GM12878 (cell line): ENCODE data around the gene SCRN1. TPM values are rescaled to one million over a fixed set of nuclear protein-coding genes. Genes with fewer than 3 reads are reported as not detected.

Experiments
- ATAC-seq: fragments of 200-7000 bp; cut with Tn5 transposase; 3 replicates; pipeline ENCODE4 v1.9.1; 2020; ENCODE audit warnings: mild to moderate bottlenecking, moderate library complexity
- BruUV-seq: library from RNA; stranded (reverse); fragments of 400-500 nt; replicated peaks from 2 replicates; lab custom pipeline; 2021; lab: Mats Ljungman, UMichigan
- CTCF ChIA-PET: fragments of 300-600 bp; sonication (Branson Sonifier 250); formaldehyde crosslinking; extraction: SDS; loops from one replicate; lab custom pipeline; 2021; ENCODE audit warnings: inconsistent platforms; lab: Yijun Ruan, JAX
- POLR2A ChIA-PET: fragments of 350-600 bp; formaldehyde crosslinking; extraction: SDS; loops from one replicate; lab custom pipeline; 2021; ENCODE audit warnings: inconsistent platforms; lab: Charles Lee
- RAD21 ChIA-PET: fragments of 300-600 bp; sonication (Branson Sonifier 250); formaldehyde crosslinking; loops from one replicate; lab custom pipeline; 2023; ENCODE audit warnings: antibody characterized with exemption; ENCODE audit not compliant: unreplicated experiment; lab: Charles Lee
- SMC1A ChIA-PET: fragments of 300-600 bp; sonication (Branson Sonifier 250); formaldehyde crosslinking; loops from one replicate; lab custom pipeline; 2023; ENCODE audit not compliant: unreplicated experiment, uncharacterized antibody; lab: Charles Lee
- DNase-seq: peaks from one replicate; pipeline ENCODE4 v3.0.0-alpha.2; 2011; ENCODE audit warnings: low read depth, low spot score
- FAIRE-seq: peaks from 3 replicates; lab custom pipeline; 2011; peaks lifted over from hg19 to GRCh38; lab: Jason Lieb, UNC
- H2AFZ ChIP-seq: 2 replicates; pipeline ENCODE4 v1.6.0; 2011; ENCODE audit warnings: low read depth, low read length, control low read depth; ENCODE audit not compliant: control insufficient read depth
- H3K27ac ChIP-seq: 2 replicates; pipeline ENCODE4 v1.5.1; 2011; ENCODE audit warnings: control low read depth; ENCODE audit not compliant: control insufficient read depth, insufficient read depth
- H3K27me3 ChIP-seq, 2 experiments: replicated peaks in 1 of 2; 2 replicates each; pipeline versions ENCODE4 v1.6.0 to v1.6.1; 2011; ENCODE audit warnings: low read length in 1 of 2; ENCODE audit not compliant: control insufficient read depth in 2 of 2, insufficient read depth in 2 of 2
- H3K36me3 ChIP-seq, 2 experiments: 2 replicates each; pipeline ENCODE4 v1.5.1; 2011; ENCODE audit warnings: low read length in 1 of 2; ENCODE audit not compliant: control insufficient read depth in 2 of 2, insufficient read depth in 2 of 2
- H3K4me1 ChIP-seq: 2 replicates; pipeline ENCODE4 v1.6.1; 2011; ENCODE audit warnings: mild to moderate bottlenecking, low read length, moderate library complexity, mixed read lengths; ENCODE audit not compliant: control insufficient read depth, insufficient read depth
- H3K4me2 ChIP-seq: 2 replicates; pipeline ENCODE4 v1.6.0; 2011; ENCODE audit warnings: control low read depth; ENCODE audit not compliant: control insufficient read depth, insufficient read depth
- H3K4me3 ChIP-seq: fragments of 200-600 bp; sonication (generic); 2 replicates; pipeline ENCODE4 v1.5.1; 2016
- H3K79me2 ChIP-seq: 2 replicates; pipeline ENCODE4 v1.6.0; 2011; ENCODE audit warnings: low read length; ENCODE audit not compliant: control insufficient read depth, insufficient read depth
- H3K9ac ChIP-seq: 2 replicates; pipeline ENCODE4 v1.8.0; 2011; ENCODE audit warnings: low read length, control low read depth, mixed read lengths; ENCODE audit not compliant: control insufficient read depth, insufficient read depth
- H3K9me3 ChIP-seq: replicated peaks from 3 replicates; pipeline ENCODE4 v1.5.1; 2011; ENCODE audit warnings: mild to moderate bottlenecking, low read length; ENCODE audit not compliant: control insufficient read depth, insufficient read depth
- H4K20me1 ChIP-seq: 2 replicates; pipeline ENCODE4 v1.6.0; 2011; ENCODE audit not compliant: control insufficient read depth, insufficient read depth
- MYC ChIP-seq: IDR thresholded peaks from 2 replicates; pipeline ENCODE4 v1.6.1; 2011; ENCODE audit warnings: mild to moderate bottlenecking, low read length, moderate library complexity, inconsistent platforms; ENCODE audit not compliant: insufficient read depth, insufficient replicate concordance, insufficient read length, severe bottlenecking
- NFIC ChIP-seq: IDR thresholded peaks from 2 replicates; pipeline ENCODE4 v1.6.1; 2012; ENCODE audit warnings: low read depth, mild to moderate bottlenecking, inconsistent platforms, low read length, moderate library complexity
- RCOR1 ChIP-seq: conservative IDR thresholded peaks from 2 replicates; pipeline ENCODE4 v1.6.1; 2012; ENCODE audit warnings: low read depth, low read length, improper control_type of control experiment
- STAT3 ChIP-seq: IDR thresholded peaks from 2 replicates; pipeline ENCODE4 v1.6.1; 2011; ENCODE audit warnings: low read depth, low read length, improper control_type of control experiment
- WGBS: methylation state at CpG from one replicate; pipeline ENCODE4 v1.1.6; 2016; ENCODE audit warnings: low lambda C conversion rate; ENCODE audit not compliant: insufficient replicate concordance, insufficient coverage; ENCODE audit errors: missing lambda C conversion rate; 5-methylcytosine and 5-hydroxymethylcytosine counted together
- in situ Hi-C: fragments of 300-500 bp; cut with MboI; formaldehyde crosslinking; loops from 9 replicates; pipeline ENCODE4 v1.14.3; 2018; ENCODE audit warnings: mixed read lengths
- intact Hi-C: fragments of 100-400 bp; cut with micrococcal nuclease; formaldehyde crosslinking; loops from one replicate; pipeline ENCODE4 v1.14.2; 2022; ENCODE audit not compliant: unreplicated experiment
- polyA plus RNA-seq, 11 experiments: library from polyadenylated mRNA; depleted of rRNA in 4 of 11; unstranded in 6 of 11; stranded (reverse) in 5 of 11; fragments of >200 nt; fragmentation: Nextera tagmentation in 4 of 11; fragmentation: Illumina TruSeq in 1 of 11; extraction: Ambion mirVana in 4 of 11; extraction: Trizol in 1 of 11; gene quantifications; 1 replicate in 1 of 11; 2 replicates in 10 of 11; pipeline versions ENCODE4 v1.2.1 to v1.2.3, GENCODE V29; 2011 to 2016; ENCODE audit warnings: inconsistent platforms in 2 of 11, missing spikeins in 2 of 11, low read depth in 1 of 11
- total RNA-seq, 4 experiments: library from RNA; depleted of rRNA in 3 of 4; stranded (reverse); fragments of >200 nt in 3 of 4; fragmentation: Illumina TruSeq in 1 of 4; extraction: Trizol in 1 of 4; gene quantifications; 2 replicates each; pipeline versions ENCODE4 v1.2.1 to v1.2.3, GENCODE V29; 2013 to 2021

SCRN1 gene
- total and polyA plus RNA-seq, 10 of the 15 experiments (the other 5 are each of a cell fraction or from before 2014, with no cell fraction given) = 11.1 to 67.6 (median 41.7) TPM

- no peak overlapping the region for H3K27ac ChIP-seq
- FAIRE-seq (no peak), DNase-seq (no peak), ATAC-seq (peak; percentile 37; the same call in 2 of the 3 replicates)
- ChIA-PET RAD21 (interaction anchor here (1.2 to 1.3 kb wide), 2 partner anchors 9 to 49 kb away, joined by 3 read pairs; no protein-coding TSS in a partner anchor), SMC1A (interaction anchor here (1.0 to 2.2 kb wide), 4 partner anchors 8 to 84 kb away, joined by 3 to 11 read pairs (median 6); no protein-coding TSS in a partner anchor), CTCF (interaction anchor here (1.3 to 4.5 kb wide), 5 partner anchors 9 to 84 kb away, joined by 3 to 18 read pairs (median 8); no protein-coding TSS in a partner anchor), POLR2A (interaction anchor here (0.9 kb wide), 1 partner anchor 49 kb away, joined by 3 read pairs; the partner anchor contains the start of gene FKBP14)
- peaks cover 20% of the 10 kb centered on the region for H3K79me2 ChIP-seq
- no peak overlapping the region for H3K4me2 ChIP-seq
- TF ChIP-seq MYC (no peak), RCOR1 (no peak), NFIC (no peak), STAT3 (no peak)
- in situ Hi-C loops (no loop called here), intact Hi-C loops (no loop called here)
- H4K20me1 ChIP-seq = no peaks in the 10 kb centered on the region
- H3K9me3 ChIP-seq = no peaks in the 10 kb centered on the region
- BruUV-seq = no TSS peak
- H3K36me3 ChIP-seq = peaks cover 0 to 2% of the 10 kb centered on the region in 2 experiments; a peak in 1 of 4 replicates
- peaks cover 3% of the 10 kb centered on the region; the same call in 1 of the 2 replicates for H3K4me1 ChIP-seq
- no peak overlapping the region for H3K4me3 ChIP-seq
- WGBS = 91% methylated on average over 8 of the region's 8 CpGs
- H2AFZ ChIP-seq = no peak overlapping the region
- H3K9ac ChIP-seq = no peak overlapping the region
- H3K27me3 ChIP-seq = no peaks in the 10 kb centered on the region
Observed at GRCh38 chr7:29977886-29978651, 11.5 kb downstream of the SCRN1 start.
